HUDEP-2 (cell line): ENCODE measurements around the gene UBE2E3.
"Not testable (repeated sequence)": the region's sequence is repeated elsewhere in the genome, so short reads cannot be mapped to it uniquely, and the experiment has no call there.

ENCODE experiments used
- DNase-seq, 76 experiments: peaks; one replicate each; lab custom pipeline; 2025; ENCODE audit not compliant: unreplicated experiment in 76 of 76; lab: John Stamatoyannopoulos, UW

The UBE2E3 gene

DNA sequence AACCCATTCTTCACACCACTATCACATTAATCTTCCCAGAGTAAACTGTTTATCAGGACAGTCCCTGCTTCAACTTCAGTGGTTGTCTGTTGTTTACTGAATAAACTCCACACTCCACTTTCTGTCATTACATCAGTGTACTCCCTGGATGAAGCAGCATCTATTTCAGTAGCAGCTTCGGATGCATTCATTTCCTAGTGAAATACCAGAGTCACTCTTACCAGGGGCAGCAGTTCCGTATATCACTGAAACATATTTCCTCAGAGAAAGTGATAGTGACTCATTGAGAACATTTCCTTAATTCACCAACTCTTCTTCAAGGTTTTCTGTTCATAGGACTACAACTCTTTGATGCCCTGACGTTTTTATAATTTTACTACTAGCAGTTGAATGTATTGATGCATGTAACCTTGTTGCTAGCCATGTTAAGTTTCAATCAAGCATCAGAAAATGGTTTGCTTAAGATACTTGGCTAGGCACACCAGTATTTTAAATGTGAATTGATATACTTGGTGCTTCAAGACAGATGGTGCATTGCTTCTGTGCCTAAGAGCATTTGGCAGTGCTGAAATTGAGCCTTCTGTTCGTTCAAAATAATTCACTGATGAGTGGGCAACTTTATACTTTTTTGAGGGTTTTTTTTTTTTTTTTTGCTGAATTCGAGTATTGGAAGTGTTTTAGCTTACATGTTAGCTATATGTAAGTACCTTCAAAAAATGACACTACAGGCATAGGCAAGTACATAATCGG lies 92.3 kb downstream of the UBE2E3 start:
- DNase-seq: no peak

DNA sequence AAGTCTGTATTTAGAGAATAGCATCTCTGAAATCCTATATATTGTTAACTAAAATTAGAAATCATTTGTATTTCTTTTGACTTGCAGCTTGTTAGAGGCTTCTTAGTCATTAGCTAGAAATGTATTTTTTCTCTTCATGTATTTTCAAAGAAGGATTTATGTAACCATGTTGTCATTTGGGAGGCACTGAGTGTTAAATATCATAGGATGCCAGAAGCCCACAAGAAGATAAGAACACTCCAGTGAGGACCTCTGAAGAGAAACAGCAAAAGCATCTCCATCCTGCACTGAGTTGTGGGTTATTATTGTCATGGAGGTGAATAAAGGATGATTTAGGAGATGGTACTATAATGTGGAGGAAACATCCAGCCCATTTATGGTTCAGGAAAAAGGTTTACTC lies 93.5 kb downstream of the UBE2E3 start:
- no peak for DNase-seq

DNA sequence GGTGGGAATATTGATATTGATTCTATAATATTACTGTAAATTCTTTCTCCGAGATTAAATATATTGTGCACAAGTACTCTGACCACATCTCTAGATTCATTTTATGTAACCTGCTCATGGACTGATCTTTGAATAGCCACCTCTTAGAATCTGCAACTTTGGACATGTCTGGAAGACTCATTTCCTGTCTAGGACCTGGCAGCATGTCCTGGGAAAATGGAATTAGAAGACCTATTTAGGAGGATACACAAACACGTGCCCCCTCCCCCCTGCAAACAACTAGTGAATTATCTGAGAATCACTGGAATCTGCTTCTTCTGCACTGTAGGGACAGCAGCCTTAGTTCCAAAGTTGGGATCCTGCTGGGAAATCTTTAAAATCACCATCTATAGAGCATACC lies 94.1 kb downstream of the UBE2E3 start:
- no peak for DNase-seq

DNA sequence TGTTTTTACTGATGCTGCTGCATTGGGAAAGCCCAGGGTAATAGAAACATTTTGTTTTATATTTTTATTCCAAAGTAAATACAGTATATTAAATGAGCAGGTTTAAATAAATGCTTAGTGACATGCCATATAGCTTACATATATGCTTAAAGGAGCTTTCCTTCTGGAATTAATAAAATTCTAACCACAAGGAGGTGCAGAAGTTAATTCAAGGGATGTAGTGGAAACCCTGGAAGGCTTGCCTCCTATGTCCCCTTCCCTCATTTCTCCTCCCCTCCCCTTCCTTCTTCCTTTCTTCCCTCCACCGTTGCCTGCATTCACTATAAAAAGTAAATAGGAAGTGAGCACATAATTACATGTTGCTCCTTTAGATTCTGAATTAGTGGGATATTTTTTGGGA lies 96.3 kb downstream of the UBE2E3 start:
- no peak for DNase-seq

DNA sequence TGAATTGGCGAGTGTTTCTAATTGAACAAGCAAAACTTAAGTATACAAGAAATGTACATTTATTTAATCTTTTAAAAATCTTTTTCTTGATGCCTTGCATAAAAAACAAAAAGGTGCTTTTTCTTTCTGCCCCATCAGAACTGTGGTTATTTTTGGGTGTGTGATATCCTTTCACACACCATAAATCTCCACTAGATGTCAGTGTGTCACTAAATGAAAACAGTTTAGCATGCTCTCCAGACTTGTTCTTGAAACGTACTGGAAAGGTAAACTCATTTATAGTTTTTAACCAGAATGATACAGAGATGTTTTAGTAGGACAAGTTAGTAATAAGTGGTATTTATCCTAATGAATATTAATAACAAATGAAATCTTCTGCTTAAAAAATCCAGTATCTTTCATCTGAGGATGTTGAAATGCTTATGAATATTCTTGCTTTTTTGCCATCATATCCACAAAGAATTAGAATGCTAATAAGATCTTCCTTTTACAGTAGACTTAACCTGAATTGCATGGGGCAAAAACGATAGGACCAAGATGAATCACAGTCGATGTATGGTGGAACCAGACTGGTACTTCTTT lies 96.8 kb downstream of the UBE2E3 start:
- peak in 33 of 76 experiments; percentile 2 to 60 (median 39) for DNase-seq

DNA sequence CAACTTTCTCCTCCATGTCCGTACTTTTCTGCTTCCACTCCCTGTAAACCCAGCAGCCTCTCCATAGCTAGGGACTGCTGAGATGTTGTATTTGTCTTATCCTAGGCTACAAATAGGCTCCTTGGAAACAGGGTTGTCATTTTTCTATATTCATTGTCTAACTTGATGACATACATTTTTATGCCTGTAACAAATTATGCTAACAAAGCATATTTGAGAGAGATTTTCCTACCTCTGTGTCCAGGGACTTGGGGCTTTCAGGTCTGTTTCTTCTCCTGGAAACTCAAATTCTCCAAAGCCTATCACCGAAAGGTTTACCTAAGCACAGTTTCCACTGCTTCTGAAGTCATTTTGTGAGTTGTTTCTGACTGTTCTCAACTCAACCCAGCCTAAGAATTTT lies 102.7 kb downstream of the UBE2E3 start:
- no peak for DNase-seq

DNA sequence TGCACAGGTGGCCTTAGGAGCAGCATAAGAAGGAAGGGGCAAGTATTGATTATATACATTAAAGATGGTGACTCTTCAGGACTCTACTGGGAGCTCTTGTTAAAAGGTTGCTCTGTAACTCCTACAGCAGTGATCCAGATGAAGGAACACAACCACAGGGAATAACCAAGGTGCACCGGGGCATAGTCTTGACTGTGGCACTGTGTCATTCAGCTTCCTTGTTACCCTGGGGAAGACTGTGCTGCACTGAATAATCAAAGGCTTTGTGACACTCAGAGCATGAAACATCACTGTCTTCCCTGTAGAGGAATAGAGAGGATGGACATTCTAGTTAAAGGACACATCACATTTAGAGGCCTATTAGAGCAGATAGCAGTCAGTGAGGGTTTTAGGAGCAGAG lies 105.3 kb downstream of the UBE2E3 start:
- DNase-seq: no peak

DNA sequence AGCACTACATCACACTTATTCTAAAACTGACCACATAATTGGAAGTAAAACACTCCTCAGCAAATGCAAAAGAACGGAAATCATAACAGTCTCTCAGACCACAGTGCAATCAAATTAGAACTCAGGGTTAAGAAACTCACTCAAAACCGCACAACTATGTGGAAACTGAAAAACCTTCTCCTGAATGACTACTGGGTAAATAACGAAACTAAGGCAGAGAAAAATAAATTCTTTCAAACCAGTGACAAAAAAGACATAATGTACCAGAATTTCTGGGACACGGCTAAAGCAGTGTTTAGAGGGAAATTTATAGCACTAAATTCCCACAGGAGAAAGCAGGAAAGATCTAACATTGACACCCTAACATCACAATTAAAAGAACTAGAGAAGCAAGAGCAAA lies 111.5 kb downstream of the UBE2E3 start:
- not testable (repeated sequence) for DNase-seq

DNA sequence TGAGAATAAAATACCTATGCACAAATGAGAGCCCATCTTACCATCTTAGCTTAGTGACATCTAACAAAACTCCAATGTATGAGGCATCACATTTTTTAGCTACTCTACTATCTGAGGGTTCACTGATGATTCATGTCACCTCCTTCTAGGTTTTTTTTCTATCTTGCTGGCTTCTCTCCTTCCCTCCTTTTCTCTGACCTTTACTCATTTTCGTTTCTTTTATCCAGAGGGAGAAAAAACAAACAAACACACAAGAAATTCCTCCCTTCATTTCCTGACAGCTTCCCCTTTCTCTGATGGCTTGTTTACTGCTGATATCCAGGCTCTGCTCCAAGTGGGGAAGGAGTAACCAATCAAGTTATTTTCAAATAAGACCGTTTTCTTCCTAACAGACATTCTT lies 115.1 kb downstream of the UBE2E3 start:
- no peak for DNase-seq

DNA sequence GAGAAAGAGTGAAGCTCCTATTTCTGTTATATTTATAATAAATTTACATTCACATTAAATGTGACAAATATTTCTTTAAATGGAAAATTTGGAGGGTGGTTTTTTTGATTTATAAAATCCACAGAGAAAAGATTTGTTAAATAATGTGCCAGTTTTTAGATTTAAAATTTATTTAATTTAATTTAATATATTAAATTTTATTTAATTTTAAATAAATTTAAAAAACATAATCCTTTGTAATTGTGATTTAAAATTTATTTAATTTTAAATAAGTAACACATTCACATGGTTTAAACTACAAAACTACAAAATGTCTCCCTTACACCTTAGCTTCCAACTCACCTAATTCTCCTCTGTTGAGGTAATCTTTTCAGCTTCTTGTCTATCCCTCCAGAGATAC lies 123.3 kb downstream of the UBE2E3 start:
- no peak for DNase-seq

DNA sequence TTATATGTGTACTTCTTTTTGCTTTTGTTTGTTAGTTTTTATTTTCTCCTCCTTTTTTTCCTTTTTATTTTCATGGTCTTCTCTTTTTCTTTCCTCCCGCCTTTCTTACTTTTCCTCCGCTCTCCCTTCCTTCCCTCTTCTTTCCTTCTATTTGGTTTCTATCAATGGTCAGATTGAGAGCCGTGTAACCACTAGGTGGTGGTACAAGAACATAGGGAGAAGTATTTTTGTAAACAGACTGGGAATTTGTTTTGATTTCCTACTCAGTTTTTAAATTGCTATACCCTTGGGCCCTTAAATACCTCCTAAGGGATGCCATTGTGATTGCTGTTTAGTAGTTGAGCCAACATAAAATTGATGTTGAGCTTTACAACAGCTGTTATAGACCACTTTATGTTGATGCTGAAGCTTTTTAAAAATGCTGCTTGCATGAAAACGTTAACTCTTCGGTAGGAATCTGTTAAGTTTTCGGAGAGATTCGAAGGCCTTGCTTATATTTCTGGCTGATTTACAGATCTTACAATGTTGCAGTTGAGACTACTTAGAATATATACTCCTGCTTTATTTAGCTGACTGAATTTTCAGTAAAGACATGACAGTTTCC lies 124.2 kb downstream of the UBE2E3 start:
- DNase-seq: peak in 36 of 76 experiments; percentile 6 to 69 (median 33)

DNA sequence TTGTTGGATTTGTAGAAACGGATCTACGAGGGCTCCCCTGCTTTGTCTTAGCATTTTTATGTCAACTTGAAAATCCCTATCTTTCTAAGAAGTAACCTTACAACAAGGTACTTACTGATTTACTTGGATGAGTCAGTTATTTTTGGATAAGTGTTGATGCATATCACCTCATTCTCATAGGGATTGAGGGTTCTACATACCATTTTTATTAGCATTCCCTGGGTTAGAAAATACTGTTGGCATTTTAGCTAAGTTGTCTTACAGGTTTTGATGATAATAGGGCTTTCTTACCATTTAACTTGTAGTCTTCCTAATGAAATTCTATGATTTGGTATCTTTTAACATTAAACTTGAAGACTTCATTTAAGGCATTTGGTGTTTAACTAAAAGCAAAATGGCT lies 125.2 kb downstream of the UBE2E3 start:
- no peak for DNase-seq

DNA sequence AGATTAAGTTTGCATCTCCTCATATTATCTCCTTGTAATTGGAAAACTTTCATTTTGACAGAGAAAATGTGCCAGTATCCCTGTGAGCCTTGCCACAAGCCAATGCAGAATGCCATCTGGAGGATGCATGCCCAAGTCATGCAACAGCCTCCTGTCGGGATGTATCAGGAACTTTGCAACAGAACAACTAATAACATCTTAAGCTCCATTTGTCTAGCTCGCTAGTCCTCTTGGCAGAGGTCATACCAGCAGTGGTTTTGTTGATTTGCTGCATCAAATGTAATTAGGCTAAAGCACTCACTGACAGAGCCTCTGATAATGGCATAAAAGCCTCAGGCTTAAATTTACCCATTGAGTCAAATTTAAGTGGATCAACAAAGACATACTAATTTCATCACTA lies 125.8 kb downstream of the UBE2E3 start:
- no peak for DNase-seq

DNA sequence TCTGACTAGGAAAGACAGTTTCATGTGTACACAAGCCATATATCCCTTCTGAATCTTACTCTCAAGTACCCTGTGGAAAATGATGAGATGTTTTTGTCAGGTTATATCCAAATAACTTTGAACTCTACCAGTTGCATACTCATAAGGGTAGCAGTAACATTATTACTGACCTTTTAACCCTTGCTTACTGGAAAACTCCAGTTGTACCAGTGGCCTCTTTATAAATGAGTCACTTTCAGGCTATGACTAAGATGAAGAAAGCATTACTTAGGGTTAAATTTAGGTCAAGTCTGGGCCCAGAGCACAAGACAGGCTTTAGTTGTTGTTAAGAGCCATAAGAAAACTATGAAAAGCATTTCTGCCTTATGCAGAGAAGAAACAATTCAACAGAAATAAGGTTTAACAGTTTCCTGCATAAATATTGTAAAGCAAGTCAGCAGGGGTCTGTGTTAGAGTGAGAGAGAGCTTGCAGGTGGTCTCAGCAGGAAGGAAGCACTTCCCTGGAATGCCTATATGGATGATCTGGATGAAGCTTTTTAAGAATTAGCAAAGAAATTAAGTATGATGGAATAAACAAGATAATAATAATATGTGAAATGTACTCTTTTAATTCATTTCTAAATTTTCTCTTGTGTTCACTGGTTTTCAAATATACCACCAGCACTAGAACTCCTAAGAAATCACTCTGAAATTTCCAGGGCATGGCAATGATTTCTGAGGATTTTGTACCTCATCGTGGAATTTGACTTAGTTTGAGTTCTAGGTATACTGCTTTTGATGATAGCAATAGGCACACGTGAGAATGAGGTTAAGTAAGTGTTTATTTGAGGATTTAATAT lies 126.6 kb downstream of the UBE2E3 start:
- DNase-seq: peak in 4 of 76 experiments; percentile 8 to 57 (median 17)

DNA sequence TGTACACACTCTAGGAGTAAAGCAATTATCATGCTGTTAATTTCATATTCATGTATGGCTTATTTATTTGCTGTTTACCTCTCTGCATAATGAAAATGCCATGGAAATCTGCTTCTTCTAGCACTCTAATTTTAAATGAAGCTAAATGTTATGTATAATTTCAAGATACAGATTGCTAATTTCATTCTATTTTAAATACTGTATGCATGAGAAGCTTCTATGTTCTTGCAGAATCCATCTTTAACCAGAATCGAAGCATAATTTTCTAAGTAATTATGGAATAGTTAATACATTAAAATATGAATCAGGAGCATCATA lies 127.2 kb downstream of the UBE2E3 start:
- no peak for DNase-seq

DNA sequence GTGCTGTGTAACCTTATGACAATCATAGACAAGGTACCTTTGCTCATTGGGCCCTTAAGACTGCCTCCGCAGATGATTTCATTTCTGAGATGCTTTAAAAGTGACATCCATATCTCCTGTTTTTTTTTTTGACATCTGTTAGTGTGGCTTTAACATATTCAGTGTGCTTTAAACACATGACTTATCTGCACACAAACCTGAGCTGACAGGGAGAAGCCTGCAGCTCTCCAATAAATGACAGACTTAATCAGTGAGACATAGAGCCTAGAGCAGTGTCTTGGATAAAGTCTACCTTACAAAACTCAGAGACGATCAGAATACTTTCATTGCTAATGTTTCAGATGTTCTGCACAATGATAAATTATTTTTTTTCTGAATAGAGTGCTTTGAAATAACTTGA lies 130.7 kb downstream of the UBE2E3 start:
- no peak for DNase-seq

DNA sequence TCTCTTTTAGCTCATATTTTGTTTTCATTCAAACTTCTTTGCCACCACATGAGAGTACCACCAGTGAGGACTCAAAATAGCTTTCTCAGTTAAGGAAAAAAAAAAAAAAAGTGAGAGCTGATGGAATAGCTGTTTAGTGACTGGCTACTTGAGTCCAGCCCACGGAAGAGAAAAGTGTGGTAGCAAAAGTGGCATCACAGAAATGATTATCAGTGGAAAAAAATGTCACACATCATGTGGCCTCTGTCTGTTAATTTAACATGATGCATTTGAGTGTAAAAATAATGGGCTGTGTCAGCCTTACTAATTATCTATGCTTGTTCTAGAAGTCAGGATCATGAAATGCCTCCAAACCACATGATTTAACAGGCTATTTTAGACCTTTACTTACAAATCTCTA lies 132.5 kb downstream of the UBE2E3 start:
- no peak for DNase-seq
